T-helper 9 cell (primary cell): ENCODE data around the gene RNF20.
"Not testable (repeated sequence)": the region's sequence is repeated elsewhere in the genome, so short reads cannot be mapped to it uniquely, and the experiment has no call there.

Experiments used
- DNase-seq: peaks from one replicate; pipeline ENCODE4 v3.0.0-alpha.2; 2020

Gene RNF20

DNA sequence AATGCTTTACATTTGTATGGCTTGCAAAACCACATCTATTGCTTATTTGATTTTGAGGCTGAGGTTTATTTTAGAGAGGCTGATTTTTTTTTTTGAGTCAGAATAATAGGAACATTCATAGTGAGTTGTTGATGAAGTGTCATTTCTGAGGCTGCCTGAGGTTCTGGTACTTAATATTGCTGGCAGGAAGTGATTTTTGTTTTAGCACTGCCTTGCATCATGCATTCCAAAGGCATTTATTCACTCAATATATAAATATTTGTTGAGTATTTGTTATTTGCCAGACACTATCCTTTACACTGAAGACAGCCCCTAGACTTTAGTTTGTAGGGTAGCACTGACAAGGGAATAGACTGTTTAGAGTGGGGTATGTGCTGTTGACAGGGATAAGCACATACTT, 2.7 kb downstream of the RNF20 start:
- no peak for DNase-seq

GRCh38 chr9:101536938-101537337, 3.3 kb downstream of the RNF20 start:
- DNase-seq: no peak

DNA sequence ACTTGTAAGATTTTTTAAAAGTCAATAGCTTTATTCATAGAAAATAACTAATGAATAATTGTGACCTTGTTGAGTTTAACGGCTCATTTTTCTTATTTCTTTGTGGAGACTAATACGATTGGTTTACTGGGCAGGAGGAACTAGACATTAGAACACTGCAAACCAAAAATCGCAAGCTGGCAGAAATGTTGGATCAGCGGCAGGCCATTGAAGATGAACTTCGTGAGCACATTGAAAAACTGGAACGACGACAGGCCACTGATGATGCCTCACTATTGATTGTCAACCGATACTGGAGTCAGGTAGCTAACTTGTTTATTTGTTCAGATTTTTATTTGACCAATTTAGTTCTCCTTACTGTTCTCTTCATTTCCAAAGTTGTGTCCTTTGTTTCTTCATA, 6.4 kb downstream of the RNF20 start:
- no peak for DNase-seq

DNA sequence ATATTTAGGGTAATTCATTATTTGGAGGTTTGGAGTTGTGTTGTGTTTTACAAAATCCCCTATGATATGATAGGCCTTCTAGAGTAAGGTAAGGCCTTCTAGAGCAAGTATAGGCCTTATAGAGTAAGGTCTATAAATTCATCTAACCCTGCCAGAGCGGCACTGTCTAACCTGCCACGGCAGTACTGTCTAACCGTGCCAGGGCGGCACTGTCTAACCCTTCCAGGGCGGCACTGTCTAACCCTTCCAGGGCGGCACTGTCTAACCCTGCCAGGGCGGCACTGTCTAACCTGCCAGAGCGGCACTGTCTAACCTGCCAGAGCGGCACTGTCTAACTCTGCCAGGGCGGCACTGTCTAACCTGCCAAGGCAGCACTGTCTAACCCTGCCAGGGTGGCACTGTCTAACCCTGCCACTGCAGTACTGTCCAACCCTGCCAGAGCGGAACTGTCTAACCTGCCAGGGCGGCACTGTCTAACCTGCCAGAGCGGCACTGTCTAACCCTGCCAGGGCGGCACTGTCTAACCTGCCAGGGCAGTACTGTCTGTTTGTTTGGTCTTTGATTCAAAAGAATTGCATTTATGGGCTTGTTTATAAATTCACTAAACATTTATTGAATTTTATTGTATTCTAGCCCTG, 9.6 kb downstream of the RNF20 start:
- no peak for DNase-seq

DNA sequence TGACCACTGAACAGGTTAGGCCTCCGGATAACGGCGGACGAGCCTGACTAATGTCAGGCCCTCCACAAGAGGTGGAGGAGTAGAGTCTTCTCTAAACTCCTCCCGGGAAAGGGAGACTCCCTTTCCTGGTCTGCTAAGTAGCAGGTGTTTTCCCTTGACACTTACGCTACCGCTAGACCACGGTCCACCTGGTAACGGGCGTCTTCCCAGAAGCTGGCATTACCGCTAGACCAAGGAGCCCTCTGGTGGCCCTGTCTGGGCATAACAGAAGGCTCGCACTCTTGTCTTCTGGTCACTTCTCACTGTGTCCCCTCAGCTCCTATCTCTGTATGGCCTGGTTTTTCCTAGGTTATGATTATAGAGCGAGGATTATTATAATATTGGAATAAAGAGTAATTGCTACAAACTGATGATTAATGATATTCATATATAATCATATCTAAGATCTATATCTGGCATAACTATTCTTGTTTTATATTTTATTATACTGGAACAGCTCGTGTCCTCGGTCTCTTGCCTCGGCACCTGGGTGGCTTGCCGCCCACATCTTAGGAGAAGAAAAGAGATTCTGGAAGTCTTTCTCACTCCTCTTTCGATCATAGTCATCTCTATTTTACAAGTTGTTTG, 15.9 kb downstream of the RNF20 start:
- DNase-seq: not testable (repeated sequence)

DNA sequence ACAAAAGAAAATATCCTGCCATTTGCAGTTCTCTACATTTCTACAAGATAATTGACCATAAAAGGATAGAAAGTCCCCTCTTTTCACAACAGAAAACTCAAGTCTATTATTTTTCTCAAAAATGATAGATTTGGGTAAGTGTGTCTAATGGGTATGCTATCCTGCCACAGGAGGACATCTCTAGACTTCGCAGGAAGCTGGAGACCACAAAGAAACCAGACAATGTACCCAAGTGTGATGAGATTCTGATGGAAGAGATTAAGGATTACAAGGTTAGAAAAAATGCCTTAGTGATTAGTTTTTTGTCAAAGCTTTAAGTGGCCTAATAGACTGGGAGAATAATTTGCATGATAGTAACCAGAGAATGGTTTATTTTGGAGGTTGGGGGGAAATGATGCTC, 28.1 kb downstream of the RNF20 start:
- DNase-seq: no peak

DNA sequence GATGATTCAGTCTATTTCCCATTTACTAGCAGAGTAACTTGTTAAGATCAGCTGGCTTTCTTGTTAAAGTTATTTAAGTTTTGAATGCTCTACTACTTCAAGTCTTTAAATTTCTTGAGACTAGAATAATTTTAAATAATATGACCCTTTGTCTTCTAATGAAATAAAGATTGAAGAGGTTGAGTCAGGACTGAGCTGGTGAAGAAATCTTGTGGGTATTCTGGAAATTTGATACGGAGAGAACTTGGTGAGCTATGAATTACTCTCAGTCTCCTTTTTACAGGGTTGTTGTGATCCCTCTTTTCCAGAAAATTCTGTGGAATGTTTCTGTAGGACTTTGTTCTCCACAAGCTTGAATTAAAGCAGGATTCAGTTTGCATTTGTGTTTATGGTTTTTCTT, 29.3 kb downstream of the RNF20 start:
- DNase-seq: no peak

DNA sequence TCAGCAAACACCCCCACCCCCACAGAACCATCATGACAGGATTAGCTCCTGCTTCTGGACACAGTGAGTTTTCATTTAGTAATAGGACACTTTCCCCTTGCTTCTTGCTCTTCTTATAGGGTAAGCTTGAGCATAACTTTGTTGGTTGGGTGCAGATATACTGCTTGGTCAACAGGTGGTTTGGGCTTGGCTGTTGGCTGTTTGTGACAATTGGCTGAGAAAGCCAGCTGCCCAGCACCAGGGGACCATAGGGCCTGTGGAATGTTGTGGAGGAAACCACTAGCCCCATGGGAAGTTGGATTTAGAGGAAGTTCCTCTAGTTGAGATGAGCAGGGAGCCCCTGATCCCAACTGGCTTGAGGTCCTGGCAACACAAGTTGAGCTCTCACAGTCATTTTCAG, 30.6 kb downstream of the RNF20 start:
- no peak for DNase-seq

DNA sequence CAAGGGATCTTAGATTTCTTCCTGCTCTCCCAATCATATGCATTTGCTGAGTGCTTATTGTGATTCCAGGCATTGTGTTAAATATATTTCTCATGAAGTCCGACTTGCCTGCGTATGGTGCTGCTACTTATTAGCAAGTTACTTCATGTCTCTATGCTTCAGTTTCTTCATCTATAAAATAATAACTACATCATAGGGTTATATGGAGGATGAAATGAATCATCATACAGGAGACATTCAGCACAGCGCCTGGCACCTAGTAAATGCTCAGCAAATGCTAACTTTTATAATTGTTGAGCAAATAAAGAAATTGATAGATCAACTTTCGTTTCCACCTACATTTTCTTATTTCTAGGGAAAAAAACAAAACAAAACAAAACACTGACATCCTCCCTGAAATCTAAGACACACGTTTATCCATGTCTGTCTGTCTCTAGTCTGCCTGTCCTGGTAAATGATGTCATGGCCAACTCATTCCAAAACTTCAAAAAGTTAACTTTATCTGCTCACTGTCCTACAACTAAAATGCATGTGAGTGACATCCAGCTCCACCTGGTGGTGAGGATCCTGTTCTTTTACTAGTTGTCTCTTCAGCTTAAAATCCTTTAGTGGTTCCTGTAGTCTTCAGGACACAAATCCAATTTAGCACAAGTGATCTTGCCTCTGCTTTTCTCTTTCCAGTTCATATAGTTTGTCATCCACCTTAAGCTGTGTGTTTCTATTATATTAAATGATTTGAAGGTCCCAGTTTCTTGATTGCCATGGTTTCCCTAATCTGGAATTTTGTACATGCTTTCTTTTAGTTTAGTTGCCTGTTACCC, 33.5 kb downstream of the RNF20 start:
- DNase-seq: no peak

DNA sequence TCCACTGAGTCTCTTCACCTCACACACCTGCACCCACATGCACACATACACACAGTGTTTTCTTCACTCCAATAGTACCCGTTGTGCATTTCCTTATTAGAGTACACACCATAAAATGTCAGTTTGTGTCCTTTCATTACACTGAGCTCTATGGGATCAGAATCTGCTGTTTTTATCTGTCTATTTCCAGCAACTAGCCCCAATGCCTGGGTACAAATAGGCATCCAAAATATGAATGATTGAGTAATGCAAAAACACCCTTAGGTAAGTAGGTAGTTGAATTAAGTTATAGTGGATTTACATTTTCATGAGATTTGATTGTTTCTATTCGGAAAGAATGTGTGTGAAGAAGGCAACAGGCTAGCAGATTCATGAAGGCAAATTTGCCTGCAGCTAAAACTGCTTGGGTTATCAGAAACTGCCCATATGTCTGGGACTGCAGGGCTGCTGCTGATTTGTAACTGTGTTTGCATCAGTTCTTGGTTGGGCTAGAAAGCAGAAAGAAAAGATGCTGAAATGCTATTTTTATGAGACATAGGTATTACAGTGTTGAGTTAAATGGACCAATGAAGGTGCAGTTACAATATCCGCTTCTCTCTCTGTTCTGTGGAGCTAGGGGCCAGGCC, 34.2 kb downstream of the RNF20 start:
- DNase-seq: no peak

DNA sequence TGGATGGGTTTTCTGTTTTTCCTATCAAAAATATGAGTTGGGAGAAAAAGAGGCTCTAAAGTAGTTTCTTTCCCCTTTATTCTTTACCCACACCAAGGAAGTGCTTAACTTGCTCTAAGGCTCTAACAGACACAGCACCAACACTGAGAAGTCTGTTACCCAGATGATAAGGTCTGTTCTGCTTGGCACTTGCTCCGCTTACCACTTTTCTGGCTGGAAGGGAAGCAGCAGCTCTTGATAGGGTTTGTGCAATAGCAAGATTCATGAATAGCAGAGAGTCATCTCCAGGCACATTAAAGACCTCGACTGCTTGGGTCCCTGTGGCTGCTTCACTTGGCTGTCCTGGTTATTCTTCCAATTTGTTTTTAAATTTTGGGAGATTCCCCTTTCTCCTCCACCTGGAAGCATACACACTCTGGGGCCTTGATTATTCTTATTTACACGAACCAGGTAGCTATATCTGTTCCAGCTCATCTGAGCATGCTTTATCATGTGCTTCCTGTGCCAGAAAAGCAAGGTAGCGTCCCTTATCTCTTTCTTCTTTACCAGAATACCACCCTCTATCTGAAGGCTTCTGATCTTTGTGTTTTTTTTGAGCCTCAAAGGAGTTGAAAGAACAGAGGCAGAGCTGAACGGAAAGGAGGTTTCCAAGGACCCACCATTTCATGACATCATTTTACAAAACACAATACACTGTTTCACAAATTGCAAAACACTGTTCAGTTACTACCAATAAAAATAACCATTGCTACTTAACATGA, 36.3 kb downstream of the RNF20 start:
- no peak for DNase-seq

DNA sequence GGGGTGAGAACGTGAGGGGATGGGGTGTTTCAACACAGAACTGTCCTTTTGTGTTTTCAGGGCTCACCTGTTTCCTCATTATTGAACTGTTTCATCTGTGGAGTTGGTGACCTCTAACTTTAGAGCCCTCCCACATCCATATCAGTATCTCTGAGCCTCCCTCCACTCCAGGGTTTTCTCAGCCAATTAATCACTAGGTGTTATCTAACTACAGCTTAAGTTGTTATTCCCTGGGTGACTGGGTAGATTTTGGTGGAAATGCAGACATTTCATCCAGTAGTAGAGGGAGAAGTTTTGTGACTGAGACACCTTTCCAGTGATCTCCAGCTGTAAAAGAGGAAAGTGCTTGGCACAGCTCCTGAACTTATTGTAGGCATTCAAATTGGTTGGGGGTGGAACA, 37.5 kb downstream of the RNF20 start:
- no peak for DNase-seq

DNA sequence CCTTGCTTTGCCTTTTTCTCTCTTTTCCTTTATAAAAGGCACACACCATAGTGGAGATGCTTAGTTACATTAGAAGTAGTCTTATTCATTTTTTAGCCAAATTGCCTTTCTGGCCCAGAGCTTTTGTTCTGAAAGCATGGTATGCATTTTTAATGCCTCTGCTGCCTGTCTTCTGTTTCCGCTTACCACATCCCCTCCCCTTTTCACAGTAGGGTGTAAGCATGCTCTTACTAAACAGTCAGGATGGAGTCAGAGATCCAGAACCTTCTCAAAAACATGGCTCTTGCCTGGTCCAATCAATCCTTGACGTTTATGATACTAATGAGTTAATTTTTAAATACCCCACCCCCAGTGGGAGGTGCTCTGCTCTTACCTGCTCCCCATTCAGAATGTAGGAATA, 38.7 kb downstream of the RNF20 start:
- no peak for DNase-seq

GRCh38 chr9:101574731-101575333, 41.2 kb downstream of the RNF20 start:
- no peak for DNase-seq

GRCh38 chr9:101578378-101578777, 44.7 kb downstream of the RNF20 start:
- no peak for DNase-seq

- DNase-seq: no peak
Measured at GRCh38 chr9:101579711-101580545, 46.3 kb downstream of the RNF20 start.

- no peak for DNase-seq
Measured at GRCh38 chr9:101582553-101582952, 48.9 kb downstream of the RNF20 start.

DNA sequence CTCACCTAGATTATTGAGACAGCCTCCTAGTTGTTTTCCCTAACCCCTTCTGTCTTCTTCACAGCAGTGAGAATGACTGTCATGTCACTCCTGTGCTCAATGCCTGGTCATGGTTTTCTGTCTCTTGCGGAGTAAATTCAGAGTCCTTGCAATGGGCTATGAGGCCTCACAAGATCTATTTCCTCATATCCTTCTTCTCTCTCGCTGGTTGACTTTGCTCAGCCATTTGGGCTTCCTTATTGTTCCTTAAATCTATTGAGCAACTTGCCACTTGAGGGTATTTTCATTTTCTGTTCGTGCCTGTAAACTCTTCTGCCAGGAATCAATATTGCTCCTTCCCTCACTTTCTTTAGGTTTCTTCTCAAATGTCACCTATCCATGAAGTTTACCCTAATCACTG, 52.1 kb downstream of the RNF20 start:
- DNase-seq: no peak

DNA sequence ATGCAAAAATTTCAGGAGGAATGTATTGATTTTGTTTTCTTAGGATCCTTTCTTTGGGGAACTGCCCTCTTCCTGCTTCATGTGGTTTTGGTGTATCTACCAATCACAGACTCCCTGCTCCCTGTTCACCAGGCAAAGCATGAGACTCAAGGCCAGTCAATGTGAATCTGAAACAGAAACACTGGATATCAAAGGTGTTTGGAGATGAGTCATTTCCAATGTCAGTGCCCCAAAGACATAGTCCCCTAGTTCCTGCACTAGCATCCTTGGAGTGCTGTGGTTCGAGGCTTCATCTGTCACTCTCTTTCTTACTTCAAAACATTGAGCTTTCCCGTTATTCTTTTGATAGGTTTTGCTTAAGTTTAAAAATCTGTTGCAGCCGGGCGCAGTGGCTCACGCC, 53.0 kb downstream of the RNF20 start:
- no peak for DNase-seq

- no peak for DNase-seq
Measured at GRCh38 chr9:101587332-101588043, 53.8 kb downstream of the RNF20 start.

DNA sequence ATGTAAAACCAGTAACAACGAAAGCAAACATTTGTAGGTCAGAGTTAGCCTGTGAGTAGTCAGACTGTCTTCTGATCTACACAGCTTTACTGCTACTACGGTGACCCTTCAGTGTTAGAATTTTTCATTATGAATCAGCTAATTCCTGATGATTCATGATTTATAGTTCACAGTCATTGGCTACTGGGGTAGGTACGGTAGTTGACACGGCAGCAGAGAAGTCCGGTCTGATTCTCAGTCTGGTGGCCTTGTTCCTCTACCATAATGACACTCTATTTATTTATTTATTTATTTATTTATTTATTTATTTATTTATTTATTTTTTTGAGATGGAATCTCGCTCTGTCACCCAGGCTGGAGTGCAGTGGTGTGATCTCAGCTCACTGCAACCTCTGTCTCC, 56.4 kb downstream of the RNF20 start:
- not testable (repeated sequence) for DNase-seq
